Osteoblast (primary cell): ENCODE data around the gene S100A5. TPM values are rescaled to one million over a fixed set of nuclear protein-coding genes. Genes with fewer than 3 reads are reported as not detected.

Source experiments
- DNase-seq: peaks from one replicate; pipeline ENCODE4 v3.0.0; 2011; ENCODE audit warnings: low spot score, mixed read lengths; ENCODE audit not compliant: insufficient read length; ENCODE audit errors: missing footprints
- H2AFZ ChIP-seq: 2 replicates; pipeline ENCODE4 v1.6.0; 2011; ENCODE audit warnings: mild to moderate bottlenecking, low read length
- H3K27ac ChIP-seq: 2 replicates; pipeline ENCODE4 v1.5.1; 2011; ENCODE audit warnings: mild to moderate bottlenecking, low read depth, low read length, moderate library complexity
- H3K27me3 ChIP-seq: 2 replicates; pipeline ENCODE4 v1.6.0; 2012; ENCODE audit warnings: mild to moderate bottlenecking, control low read depth, inconsistent platforms, low read length, moderate library complexity; ENCODE audit not compliant: insufficient read depth
- H3K36me3 ChIP-seq: 2 replicates; pipeline ENCODE4 v1.5.1; 2011; ENCODE audit warnings: mild to moderate bottlenecking, low read length, control low read depth, moderate library complexity; ENCODE audit not compliant: insufficient read depth
- H3K4me1 ChIP-seq: 2 replicates; pipeline ENCODE4 v1.5.1; 2011; ENCODE audit warnings: mild to moderate bottlenecking, low read length, control low read depth, moderate library complexity; ENCODE audit not compliant: insufficient read depth
- H3K4me2 ChIP-seq: 2 replicates; pipeline ENCODE4 v1.6.0; 2011; ENCODE audit warnings: mild to moderate bottlenecking, low read length; ENCODE audit not compliant: insufficient read depth
- H3K4me3 ChIP-seq: fragments of 200-600 bp; sonication (generic); 3 replicates; pipeline ENCODE4 v1.5.1; 2012; ENCODE audit warnings: mild to moderate bottlenecking, low read length, inconsistent platforms; ENCODE audit not compliant: insufficient read depth
- H3K79me2 ChIP-seq: 2 replicates; pipeline ENCODE4 v1.6.0; 2012; ENCODE audit warnings: mild to moderate bottlenecking, low read length, control low read depth, inconsistent platforms; ENCODE audit not compliant: insufficient read depth
- H3K9me3 ChIP-seq: 2 replicates; pipeline ENCODE4 v1.5.1; 2011; ENCODE audit warnings: low read depth, low read length, control low read depth
- H4K20me1 ChIP-seq: 2 replicates; pipeline ENCODE4 v1.6.0; 2012; ENCODE audit warnings: mild to moderate bottlenecking, low read length, control low read depth; ENCODE audit not compliant: insufficient read depth
- CTCF ChIP-seq: IDR thresholded peaks from 2 replicates; pipeline ENCODE4 v1.5.1; 2011; ENCODE audit warnings: mild to moderate bottlenecking, low read depth, low read length, moderate library complexity; ENCODE audit errors: extremely low read depth
- total RNA-seq: library from RNA; depleted of rRNA; stranded (reverse); fragments of >200 nt; gene quantifications from 2 replicates; pipeline ENCODE4 v1.2.3, GENCODE V29; 2012

The S100A5 gene
- total RNA-seq, 1 donor: not detected

DNA sequence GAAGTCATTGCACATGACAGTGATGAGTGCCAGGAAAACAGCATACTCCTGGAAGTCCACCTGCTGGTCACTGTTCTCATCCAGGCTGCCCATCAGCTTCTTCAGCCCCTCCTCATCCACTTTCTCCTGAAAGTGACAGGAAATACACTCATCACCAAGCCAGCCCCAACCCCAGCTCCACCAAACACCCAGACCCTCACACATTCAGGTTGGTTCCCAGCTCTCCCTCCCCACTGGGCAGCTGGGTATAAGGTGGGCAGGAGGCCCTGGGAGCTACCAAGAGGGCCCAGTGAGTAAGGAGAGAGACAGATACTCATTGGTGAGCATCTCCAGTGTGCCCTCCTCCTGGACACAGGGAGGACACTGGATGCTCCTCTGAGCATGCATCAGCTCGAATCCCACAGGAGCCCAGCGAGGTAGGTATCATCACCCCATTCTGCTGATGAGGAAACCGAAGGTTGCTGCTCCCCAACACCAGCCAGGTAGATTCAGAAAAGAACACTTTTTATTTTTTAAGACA, 20.8 kb upstream of the S100A5 start:
- H3K4me3 ChIP-seq: no peak overlapping the region
- H3K27ac ChIP-seq: no peak overlapping the region
- no peak for DNase-seq
- H3K27me3 ChIP-seq: no peaks in the 10 kb centered on the region
- no peak overlapping the region for H2AFZ ChIP-seq
- no peaks in the 10 kb centered on the region for H3K9me3 ChIP-seq
- no peaks in the 10 kb centered on the region for H4K20me1 ChIP-seq
- no peaks in the 10 kb centered on the region for H3K36me3 ChIP-seq
- H3K4me1 ChIP-seq: peaks cover 14% of the 10 kb centered on the region
- TF ChIP-seq CTCF: no peak
- no peak overlapping the region for H3K4me2 ChIP-seq
- H3K79me2 ChIP-seq: no peaks in the 10 kb centered on the region

GRCh38 chr1:153560771-153561465, 20.2 kb upstream of the S100A5 start:
- Histone ChIP-seq H3K79me2 (no peaks in the 10 kb centered on the region), H2AFZ (no peak overlapping the region), H3K4me3 (no peak overlapping the region), H3K4me2 (no peak overlapping the region), H3K4me1 (peaks cover 8% of the 10 kb centered on the region), H3K27me3 (no peaks in the 10 kb centered on the region), H3K36me3 (no peaks in the 10 kb centered on the region), H3K27ac (no peak overlapping the region), H3K9me3 (no peaks in the 10 kb centered on the region), H4K20me1 (no peaks in the 10 kb centered on the region)
- no peak for TF ChIP-seq CTCF
- DNase-seq: no peak

DNA sequence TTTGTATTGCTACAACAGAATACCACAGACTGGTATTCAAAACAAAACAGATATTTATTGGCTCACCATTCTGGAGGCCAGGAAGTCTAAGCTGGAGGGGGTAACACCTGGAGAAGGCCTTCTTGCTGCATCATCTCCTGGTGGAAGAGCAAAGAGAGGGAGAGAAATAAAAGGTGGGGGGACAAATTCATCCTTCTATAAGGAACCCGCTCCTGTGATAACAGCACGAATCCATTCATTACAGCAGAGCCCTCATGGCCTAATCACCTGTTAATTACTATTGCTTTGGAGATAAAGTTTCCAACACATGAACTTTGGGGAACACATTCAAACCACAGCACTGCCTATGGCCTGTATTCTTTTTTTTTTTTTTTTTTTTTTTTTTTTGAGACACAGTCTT, 19.5 kb upstream of the S100A5 start:
- TF ChIP-seq CTCF: no peak
- no peak overlapping the region for H3K4me3 ChIP-seq
- no peaks in the 10 kb centered on the region for H3K27me3 ChIP-seq
- H3K79me2 ChIP-seq: no peaks in the 10 kb centered on the region
- no peak overlapping the region for H3K27ac ChIP-seq
- DNase-seq: no peak
- H4K20me1 ChIP-seq: no peaks in the 10 kb centered on the region
- peaks cover 1% of the 10 kb centered on the region for H3K4me1 ChIP-seq
- H3K4me2 ChIP-seq: no peak overlapping the region
- H3K36me3 ChIP-seq: no peaks in the 10 kb centered on the region
- H3K9me3 ChIP-seq: no peaks in the 10 kb centered on the region
- no peak overlapping the region for H2AFZ ChIP-seq

- H3K4me1 ChIP-seq: peaks cover 7% of the 10 kb centered on the region
- no peak overlapping the region for H3K4me3 ChIP-seq
- no peak overlapping the region for H2AFZ ChIP-seq
- no peaks in the 10 kb centered on the region for H3K36me3 ChIP-seq
- no peaks in the 10 kb centered on the region for H4K20me1 ChIP-seq
- H3K9me3 ChIP-seq: no peaks in the 10 kb centered on the region
- TF ChIP-seq CTCF: no peak
- H3K79me2 ChIP-seq: no peaks in the 10 kb centered on the region
- no peak overlapping the region for H3K4me2 ChIP-seq
- no peak overlapping the region for H3K27ac ChIP-seq
- no peak for DNase-seq
- no peaks in the 10 kb centered on the region for H3K27me3 ChIP-seq
Observed at GRCh38 chr1:153557877-153558276, 17.1 kb upstream of the S100A5 start.
